K562 (cell line): Measurements from ENCODE around the gene COQ4. TPM values are rescaled to one million over a fixed set of nuclear protein-coding genes. Genes with fewer than 3 reads are reported as not detected.

Experiments used
- FOXA1 ChIP-seq: fragments of 450-650 bp; IDR thresholded peaks from 2 replicates; pipeline ENCODE4 v1.6.1; 2016; ENCODE audit warnings: mild to moderate bottlenecking, borderline replicate concordance
- RAD21 ChIP-seq, 2 experiments: fragments of 250-450 bp in 1 of 2; fragments of 450-650 bp in 1 of 2; sonication (Bioruptor Pico) in 1 of 2; formaldehyde crosslinking in 1 of 2; IDR thresholded peaks in 1 of 2; conservative IDR thresholded peaks in 1 of 2; 2 replicates each; pipeline versions ENCODE4 v1.4.0 to v1.8.0; 2020 to 2022; ENCODE audit warnings: mild to moderate bottlenecking in 2 of 2, moderate library complexity in 1 of 2
- ZNF263 ChIP-seq: sonication (generic); formaldehyde crosslinking; IDR thresholded peaks from 2 replicates; pipeline ENCODE4 v1.8.0; 2022; ENCODE audit warnings: mild to moderate bottlenecking, missing genetic modification reagents, borderline replicate concordance
- ZNF384 ChIP-seq: IDR thresholded peaks from 2 replicates; pipeline ENCODE4 v1.6.1; 2012; ENCODE audit warnings: low read depth, low read length, improper control_type of control experiment
- ZNF764 ChIP-seq: fragments of 250-450 bp; sonication (Bioruptor Pico); IDR thresholded peaks from 2 replicates; pipeline ENCODE4 v1.4.0; 2020; ENCODE audit warnings: low read depth, mild to moderate bottlenecking, moderate library complexity
- polyA plus RNA-seq, 8 experiments: library from polyadenylated mRNA; depleted of rRNA in 4 of 8; stranded (reverse) in 5 of 8; unstranded in 3 of 8; fragments of >200 nt; fragmentation: Nextera tagmentation in 2 of 8; fragmentation: Illumina TruSeq in 1 of 8; extraction: Ambion mirVana in 2 of 8; extraction: Trizol in 1 of 8; gene quantifications; 2 replicates each; pipeline versions ENCODE4 v1.2.1 to v1.2.3, GENCODE V29; 2011 to 2014; ENCODE audit warnings: inconsistent platforms in 1 of 8, missing spikeins in 1 of 8
- total RNA-seq, 7 experiments: library from RNA; depleted of rRNA in 6 of 7; stranded (reverse); fragments of >200 nt in 6 of 7; fragmentation: Illumina TruSeq in 2 of 7; extraction: Trizol in 2 of 7; gene quantifications; 2 replicates each; pipeline versions ENCODE4 v1.2.1 to v1.2.3, GENCODE V29; 2011 to 2021; ENCODE audit warnings: low replicate concordance in 1 of 7
- TF ChIP-seq, protein P1 (sequence below), 2 experiments: fragments of 450-650 bp; IDR thresholded peaks; 2 replicates each; pipeline ENCODE4 v1.6.1; 2016; ENCODE audit warnings: mild to moderate bottlenecking in 2 of 2, borderline replicate concordance in 1 of 2, low read depth in 1 of 2, moderate library complexity in 1 of 2
- TF ChIP-seq, protein P2 (sequence below): fragments of 150-350 bp; conservative IDR thresholded peaks from 2 replicates; pipeline ENCODE4 v1.6.1; 2014; ENCODE audit warnings: low read length
- TF ChIP-seq, protein P3 (sequence below): sonication (generic); formaldehyde crosslinking; IDR thresholded peaks from 2 replicates; pipeline ENCODE4 v1.8.0; 2022; ENCODE audit warnings: mild to moderate bottlenecking, missing genetic modification reagents

The COQ4 gene
- total and polyA plus RNA-seq, 9 of the 15 experiments (the other 6 are each of a cell fraction or from before 2014, with no cell fraction given) = 9.1 to 135 (median 67.2) TPM

DNA sequence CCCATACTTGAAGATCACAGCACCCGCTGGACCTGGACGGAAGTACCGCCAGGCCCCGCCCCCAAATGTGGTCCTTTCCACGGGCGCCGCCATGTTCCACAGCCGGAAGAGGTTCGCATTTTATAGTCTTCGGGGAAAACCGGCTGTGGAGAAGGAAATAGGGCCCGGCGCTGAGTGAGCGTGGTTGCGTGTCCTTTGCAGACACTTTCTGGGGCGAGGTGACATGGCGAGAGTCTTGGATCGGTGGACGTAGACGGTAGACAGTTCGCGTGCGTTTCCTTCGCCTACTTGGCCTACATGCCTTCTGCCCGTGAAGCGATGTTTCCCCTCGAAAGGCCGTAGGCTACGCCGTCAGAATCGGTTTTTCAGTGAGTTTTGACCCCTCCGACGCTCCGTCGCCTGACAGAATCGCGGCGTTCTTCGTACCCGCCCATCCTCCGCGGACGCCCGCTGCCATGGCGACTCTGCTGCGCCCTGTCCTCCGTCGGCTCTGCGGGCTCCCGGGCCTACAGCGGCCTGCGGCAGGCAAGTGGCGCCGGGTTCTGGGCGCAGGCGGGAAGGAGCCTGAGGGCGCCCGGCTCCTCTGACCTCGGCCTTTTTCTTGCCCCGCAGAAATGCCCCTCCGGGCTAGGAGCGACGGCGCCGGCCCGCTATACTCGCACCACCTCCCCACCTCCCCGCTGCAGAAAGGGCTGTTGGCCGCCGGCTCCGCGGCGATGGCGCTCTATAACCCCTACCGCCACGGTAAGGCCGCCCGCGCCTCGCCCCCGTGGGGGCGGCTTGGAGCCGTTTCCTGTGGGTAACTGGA is at the start of gene COQ4, which contains the start of gene TRUB2 (continued):
- TF ChIP-seq, protein P1, sequence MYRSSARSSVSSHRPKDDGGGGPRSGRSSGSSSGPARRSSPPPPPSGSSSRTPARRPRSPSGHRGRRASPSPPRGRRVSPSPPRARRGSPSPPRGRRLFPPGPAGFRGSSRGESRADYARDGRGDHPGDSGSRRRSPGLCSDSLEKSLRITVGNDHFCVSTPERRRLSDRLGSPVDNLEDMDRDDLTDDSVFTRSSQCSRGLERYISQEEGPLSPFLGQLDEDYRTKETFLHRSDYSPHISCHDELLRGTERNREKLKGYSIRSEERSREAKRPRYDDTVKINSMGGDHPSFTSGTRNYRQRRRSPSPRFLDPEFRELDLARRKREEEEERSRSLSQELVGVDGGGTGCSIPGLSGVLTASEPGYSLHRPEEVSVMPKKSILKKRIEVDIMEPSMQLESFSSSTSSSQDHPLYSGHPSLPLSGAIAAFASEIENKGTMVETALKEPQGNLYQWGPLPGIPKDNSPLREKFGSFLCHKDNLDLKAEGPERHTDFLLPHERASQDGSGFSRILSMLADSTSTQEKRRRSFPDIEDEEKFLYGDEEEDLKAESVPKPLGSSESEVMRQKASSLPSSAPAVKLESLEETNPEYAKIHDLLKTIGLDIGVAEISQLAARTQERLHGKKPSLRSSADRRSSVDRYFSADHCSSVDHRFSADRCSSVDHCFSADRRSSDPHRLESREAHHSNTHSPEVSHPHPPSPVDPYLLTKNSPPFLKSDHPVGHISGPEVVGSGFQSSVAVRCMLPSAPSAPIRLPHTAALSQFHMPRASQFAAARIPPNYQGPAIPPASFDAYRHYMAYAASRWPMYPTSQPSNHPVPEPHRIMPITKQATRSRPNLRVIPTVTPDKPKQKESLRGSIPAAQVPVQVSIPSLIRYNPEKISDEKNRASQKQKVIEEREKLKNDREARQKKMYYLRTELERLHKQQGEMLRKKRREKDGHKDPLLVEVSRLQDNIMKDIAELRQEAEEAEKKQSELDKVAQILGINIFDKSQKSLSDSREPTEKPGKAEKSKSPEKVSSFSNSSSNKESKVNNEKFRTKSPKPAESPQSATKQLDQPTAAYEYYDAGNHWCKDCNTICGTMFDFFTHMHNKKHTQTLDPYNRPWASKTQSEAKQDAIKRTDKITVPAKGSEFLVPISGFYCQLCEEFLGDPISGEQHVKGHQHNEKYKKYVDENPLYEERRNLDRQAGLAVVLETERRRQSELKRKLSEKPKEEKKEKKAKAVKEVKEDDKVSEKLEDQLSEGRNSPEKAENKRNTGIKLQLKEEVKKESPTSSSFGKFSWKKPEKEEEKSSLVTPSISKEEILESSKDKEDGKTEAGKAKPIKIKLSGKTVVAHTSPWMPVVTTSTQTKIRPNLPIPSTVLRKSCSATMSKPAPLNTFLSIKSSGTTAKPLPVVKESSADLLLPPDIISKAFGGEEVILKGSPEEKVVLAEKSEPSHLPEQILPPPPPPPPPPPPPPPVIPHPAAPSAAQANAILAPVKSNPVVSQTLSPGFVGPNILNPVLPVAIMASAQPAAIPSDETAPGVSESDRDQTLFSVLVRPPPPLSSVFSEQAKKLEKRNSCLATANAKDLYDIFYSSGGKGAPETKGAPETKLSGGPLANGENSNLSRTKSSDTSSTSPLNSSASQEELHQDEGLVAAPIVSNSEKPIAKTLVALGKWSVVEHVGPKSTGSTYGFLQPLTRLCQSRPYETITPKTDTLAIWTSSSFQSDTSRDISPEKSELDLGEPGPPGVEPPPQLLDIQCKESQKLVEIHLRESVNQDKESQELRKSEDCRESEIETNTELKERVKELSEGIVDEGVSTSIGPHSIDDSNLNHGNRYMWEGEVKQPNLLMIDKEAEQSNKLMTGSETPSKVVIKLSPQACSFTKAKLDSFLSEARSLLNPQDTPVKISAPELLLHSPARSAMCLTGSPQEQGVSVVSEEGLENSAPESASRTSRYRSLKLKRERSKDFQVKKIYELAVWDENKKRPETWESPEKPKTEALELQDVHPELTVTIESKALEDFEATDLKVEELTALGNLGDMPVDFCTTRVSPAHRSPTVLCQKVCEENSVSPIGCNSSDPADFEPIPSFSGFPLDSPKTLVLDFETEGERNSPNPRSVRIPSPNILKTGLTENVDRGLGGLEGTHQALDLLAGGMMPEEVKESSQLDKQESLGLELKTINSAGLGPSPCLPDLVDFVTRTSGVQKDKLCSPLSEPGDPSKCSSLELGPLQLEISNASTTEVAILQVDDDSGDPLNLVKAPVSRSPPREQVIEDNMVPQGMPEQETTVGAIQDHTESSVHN (IDR thresholded peaks at IDR 0.05; ENCODE audit: borderline replicate concordance in 1 of 2, low read depth in 1 of 2) = no peak
- TF ChIP-seq ZNF384 (0 out of 2 replicates have a peak, but pooled peaks have one; percentile 2), ZNF263 (CRISPR knock-in tag) (no peak), RAD21 (CRISPR knock-in tag; conservative IDR thresholded peaks at IDR 0.05 in 1 of 2, IDR thresholded peaks at IDR 0.05 in 1 of 2) (peak; percentile 21 to 45), ZNF764 (peak; percentile 68; the same call in 1 of the 2 replicates), FOXA1 (no peak)
- TF ChIP-seq, protein P2, sequence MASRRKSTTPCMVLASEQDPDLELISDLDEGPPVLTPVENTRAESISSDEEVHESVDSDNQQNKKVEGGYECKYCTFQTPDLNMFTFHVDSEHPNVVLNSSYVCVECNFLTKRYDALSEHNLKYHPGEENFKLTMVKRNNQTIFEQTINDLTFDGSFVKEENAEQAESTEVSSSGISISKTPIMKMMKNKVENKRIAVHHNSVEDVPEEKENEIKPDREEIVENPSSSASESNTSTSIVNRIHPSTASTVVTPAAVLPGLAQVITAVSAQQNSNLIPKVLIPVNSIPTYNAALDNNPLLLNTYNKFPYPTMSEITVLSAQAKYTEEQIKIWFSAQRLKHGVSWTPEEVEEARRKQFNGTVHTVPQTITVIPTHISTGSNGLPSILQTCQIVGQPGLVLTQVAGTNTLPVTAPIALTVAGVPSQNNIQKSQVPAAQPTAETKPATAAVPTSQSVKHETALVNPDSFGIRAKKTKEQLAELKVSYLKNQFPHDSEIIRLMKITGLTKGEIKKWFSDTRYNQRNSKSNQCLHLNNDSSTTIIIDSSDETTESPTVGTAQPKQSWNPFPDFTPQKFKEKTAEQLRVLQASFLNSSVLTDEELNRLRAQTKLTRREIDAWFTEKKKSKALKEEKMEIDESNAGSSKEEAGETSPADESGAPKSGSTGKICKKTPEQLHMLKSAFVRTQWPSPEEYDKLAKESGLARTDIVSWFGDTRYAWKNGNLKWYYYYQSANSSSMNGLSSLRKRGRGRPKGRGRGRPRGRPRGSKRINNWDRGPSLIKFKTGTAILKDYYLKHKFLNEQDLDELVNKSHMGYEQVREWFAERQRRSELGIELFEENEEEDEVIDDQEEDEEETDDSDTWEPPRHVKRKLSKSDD = peak; percentile 62
- TF ChIP-seq, protein P3, sequence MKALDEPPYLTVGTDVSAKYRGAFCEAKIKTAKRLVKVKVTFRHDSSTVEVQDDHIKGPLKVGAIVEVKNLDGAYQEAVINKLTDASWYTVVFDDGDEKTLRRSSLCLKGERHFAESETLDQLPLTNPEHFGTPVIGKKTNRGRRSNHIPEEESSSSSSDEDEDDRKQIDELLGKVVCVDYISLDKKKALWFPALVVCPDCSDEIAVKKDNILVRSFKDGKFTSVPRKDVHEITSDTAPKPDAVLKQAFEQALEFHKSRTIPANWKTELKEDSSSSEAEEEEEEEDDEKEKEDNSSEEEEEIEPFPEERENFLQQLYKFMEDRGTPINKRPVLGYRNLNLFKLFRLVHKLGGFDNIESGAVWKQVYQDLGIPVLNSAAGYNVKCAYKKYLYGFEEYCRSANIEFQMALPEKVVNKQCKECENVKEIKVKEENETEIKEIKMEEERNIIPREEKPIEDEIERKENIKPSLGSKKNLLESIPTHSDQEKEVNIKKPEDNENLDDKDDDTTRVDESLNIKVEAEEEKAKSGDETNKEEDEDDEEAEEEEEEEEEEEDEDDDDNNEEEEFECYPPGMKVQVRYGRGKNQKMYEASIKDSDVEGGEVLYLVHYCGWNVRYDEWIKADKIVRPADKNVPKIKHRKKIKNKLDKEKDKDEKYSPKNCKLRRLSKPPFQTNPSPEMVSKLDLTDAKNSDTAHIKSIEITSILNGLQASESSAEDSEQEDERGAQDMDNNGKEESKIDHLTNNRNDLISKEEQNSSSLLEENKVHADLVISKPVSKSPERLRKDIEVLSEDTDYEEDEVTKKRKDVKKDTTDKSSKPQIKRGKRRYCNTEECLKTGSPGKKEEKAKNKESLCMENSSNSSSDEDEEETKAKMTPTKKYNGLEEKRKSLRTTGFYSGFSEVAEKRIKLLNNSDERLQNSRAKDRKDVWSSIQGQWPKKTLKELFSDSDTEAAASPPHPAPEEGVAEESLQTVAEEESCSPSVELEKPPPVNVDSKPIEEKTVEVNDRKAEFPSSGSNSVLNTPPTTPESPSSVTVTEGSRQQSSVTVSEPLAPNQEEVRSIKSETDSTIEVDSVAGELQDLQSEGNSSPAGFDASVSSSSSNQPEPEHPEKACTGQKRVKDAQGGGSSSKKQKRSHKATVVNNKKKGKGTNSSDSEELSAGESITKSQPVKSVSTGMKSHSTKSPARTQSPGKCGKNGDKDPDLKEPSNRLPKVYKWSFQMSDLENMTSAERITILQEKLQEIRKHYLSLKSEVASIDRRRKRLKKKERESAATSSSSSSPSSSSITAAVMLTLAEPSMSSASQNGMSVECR (CRISPR knock-in tag) = no peak
